Lower leg skin (tissue), 4 donors: ENCODE measurements around the gene PKP4. TPM values are rescaled to one million over a fixed set of nuclear protein-coding genes. Genes with fewer than 3 reads are reported as not detected.

ENCODE experiments used
- DNase-seq, 2 donors: peaks; one replicate each; pipeline ENCODE4 v3.0.0-alpha.2; 2019; ENCODE audit warnings: low spot score in 2 of 2
- H3K4me3 ChIP-seq: fragments of 200-600 bp; sonication (generic); 2 replicates; pipeline ENCODE4 v1.5.1; 2017; ENCODE audit warnings: mild to moderate bottlenecking, low read depth; ENCODE audit not compliant: poor library complexity, severe bottlenecking
- POLR2A ChIP-seq, 2 donors: fragments of 450-650 bp; IDR thresholded peaks; one replicate each; pipeline ENCODE4 v1.6.1; 2016 to 2017; ENCODE audit warnings: antibody characterized with exemption in 2 of 2, mild to moderate bottlenecking in 1 of 2, moderate library complexity in 1 of 2
- WGBS, 2 donors: methylation state at CpG; one replicate each; pipeline ENCODE4 v1.1.5; 2018; 5-methylcytosine and 5-hydroxymethylcytosine counted together
- intact Hi-C: fragments of 100-400 bp; cut with DNase I; formaldehyde crosslinking; loops from one replicate; pipeline ENCODE4 v1.15.0; 2023; ENCODE audit warnings: low total_unique reads
- total RNA-seq, 4 donors: library from RNA; depleted of rRNA; stranded (reverse); fragments of >200 nt; gene quantifications; one replicate each; pipeline ENCODE4 v1.1.0, GENCODE V29; 2016
- TF ChIP-seq, protein P1 (sequence below), 3 donors: fragments of 450-650 bp; IDR thresholded peaks; one replicate each; pipeline ENCODE4 v1.5.1; 2016; ENCODE audit warnings: antibody characterized with exemption in 3 of 3, mild to moderate bottlenecking in 3 of 3, moderate library complexity in 2 of 3

The PKP4 gene
- total RNA-seq, 4 donors from 2014 or later = 28.0 to 71.0 (median 43.6) TPM

DNA sequence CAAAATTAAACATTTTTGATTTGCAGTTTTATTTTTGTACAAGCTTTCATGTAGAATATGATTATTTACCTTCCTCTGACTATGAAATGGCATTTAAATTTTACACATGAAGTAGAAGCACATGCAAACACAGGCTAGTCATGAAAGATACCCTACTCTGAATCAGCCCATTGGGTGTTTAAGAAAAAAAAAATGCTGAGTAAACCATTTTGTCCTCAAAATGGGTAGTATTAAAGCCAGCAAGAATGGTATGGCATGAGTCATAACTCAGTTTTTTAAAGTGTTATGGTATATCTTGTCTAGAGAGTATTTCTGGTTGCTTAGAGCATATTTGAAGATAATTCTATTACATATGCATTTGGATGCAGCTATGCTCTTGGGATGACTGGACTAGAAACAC is 55.0 kb downstream of the PKP4 start:
- intact Hi-C loops = no loop called here
- H3K4me3 ChIP-seq = no peak overlapping the region
- DNase-seq = no peak
- no peak for TF ChIP-seq POLR2A (IDR thresholded peaks at IDR 0.05)
- TF ChIP-seq, protein P1, sequence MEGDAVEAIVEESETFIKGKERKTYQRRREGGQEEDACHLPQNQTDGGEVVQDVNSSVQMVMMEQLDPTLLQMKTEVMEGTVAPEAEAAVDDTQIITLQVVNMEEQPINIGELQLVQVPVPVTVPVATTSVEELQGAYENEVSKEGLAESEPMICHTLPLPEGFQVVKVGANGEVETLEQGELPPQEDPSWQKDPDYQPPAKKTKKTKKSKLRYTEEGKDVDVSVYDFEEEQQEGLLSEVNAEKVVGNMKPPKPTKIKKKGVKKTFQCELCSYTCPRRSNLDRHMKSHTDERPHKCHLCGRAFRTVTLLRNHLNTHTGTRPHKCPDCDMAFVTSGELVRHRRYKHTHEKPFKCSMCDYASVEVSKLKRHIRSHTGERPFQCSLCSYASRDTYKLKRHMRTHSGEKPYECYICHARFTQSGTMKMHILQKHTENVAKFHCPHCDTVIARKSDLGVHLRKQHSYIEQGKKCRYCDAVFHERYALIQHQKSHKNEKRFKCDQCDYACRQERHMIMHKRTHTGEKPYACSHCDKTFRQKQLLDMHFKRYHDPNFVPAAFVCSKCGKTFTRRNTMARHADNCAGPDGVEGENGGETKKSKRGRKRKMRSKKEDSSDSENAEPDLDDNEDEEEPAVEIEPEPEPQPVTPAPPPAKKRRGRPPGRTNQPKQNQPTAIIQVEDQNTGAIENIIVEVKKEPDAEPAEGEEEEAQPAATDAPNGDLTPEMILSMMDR (IDR thresholded peaks at IDR 0.05) = no peak

DNA sequence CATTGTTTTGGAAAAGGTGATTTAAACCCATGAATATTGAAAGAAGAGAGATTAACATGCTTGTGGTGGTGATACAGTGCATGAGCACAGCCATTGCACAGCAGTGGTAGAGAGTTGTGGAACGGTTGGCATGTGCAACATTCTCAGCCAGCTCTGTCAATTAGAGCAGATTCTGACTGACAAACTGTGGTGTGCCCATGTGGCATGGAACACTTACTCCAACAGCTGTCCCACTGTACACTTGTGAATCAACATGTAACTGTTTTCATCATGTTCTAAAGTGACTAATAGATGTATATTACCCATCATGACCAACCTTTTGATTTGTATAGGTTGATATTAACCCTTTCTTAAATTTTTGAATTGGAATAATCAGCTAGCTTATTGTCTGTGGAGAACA is 55.6 kb downstream of the PKP4 start:
- TF ChIP-seq, protein P1 (IDR thresholded peaks at IDR 0.05) = no peak
- no peak for TF ChIP-seq POLR2A (IDR thresholded peaks at IDR 0.05)
- intact Hi-C loops = no loop called here
- 90% methylated on average over 1 of the region's 1 CpG for WGBS, 2 donors
- H3K4me3 ChIP-seq = no peak overlapping the region
- no peak for DNase-seq

DNA sequence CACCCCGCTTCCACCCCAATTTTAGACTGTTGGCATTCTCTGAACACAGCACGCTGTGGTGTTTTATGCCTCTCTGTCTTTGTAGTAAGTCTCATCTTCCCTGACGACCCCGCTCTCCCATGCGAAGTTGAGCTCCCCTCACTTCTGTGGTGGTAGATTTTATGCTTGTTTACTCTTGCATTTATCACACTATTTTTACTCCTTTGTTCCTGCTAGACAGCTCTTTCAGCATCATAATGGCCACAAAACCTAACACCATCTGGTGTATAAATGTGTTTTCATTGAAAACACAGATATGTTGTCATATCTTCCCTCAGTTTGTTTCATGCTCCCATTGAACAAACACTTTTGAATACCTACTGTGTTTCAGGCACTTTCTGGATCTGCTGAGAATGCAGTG is 57.1 kb downstream of the PKP4 start:
- H3K4me3 ChIP-seq = no peak overlapping the region
- no peak for TF ChIP-seq POLR2A (IDR thresholded peaks at IDR 0.05)
- TF ChIP-seq, protein P1 (IDR thresholded peaks at IDR 0.05) = no peak
- WGBS, 2 donors = 96 to 97% methylated on average over 5 of the region's 5 CpGs
- intact Hi-C loops = no loop called here
- DNase-seq = no peak

DNA sequence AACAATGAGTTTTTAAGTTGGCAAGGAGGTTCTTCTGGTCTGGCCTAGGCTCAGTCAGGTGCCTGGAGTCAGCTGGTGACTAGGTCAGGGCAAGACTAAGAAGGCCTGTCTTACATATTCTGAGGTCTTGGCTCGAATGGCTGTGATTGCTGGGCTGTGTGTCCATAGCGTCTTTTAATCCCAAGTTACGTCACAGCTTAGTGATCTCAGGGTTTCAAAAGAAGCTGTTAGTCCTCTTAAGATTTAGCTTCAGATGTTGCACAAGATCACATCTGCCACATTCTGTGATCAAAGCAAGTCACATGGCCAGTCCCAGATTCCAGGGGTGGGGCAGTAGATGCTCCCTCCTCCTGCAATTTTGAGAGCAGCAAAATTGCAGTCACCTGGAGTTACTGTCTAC is 61.3 kb downstream of the PKP4 start:
- DNase-seq = peak in 1 of 2 donors; percentile 31
- H3K4me3 ChIP-seq = no peak overlapping the region
- WGBS, 2 donors = 64 to 71% methylated on average over 3 of the region's 3 CpGs
- intact Hi-C loops = no loop called here
- TF ChIP-seq, protein P1 (IDR thresholded peaks at IDR 0.05) = no peak
- TF ChIP-seq POLR2A (IDR thresholded peaks at IDR 0.05) = no peak

DNA sequence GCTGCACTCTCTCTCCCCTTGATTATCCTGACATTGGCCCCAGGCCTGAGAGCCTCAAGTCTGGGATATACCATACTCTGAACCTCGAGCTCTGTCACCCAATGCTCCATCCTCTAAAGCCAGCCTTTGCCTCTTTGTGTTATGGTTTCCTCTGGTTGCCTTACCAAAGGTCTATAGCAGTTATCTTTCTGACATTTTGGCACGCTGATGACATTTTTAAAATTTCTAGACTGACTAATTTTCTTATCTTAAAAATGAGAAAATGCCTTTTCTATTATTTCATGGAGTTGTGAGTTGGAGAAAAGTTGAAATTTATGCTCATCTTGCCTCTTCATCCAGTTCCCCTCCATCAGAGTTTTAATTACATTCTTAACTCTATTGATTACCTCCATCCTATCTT is 62.7 kb downstream of the PKP4 start:
- TF ChIP-seq, protein P1 (IDR thresholded peaks at IDR 0.05) = no peak
- TF ChIP-seq POLR2A (IDR thresholded peaks at IDR 0.05) = no peak
- DNase-seq = no peak
- no peak overlapping the region for H3K4me3 ChIP-seq
- WGBS, 2 donors = 95 to 98% methylated on average over 2 of the region's 2 CpGs
- intact Hi-C loops = no loop called here
